Astrocyte (in vitro differentiated cells and primary cell): Measurements from ENCODE around the gene DMC1. TPM values are rescaled to one million over a fixed set of nuclear protein-coding genes. Genes with fewer than 3 reads are reported as not detected.

ENCODE experiments used
- DNase-seq: peaks from one replicate; pipeline ENCODE4 v3.0.0-alpha.2; 2010; ENCODE audit warnings: low read depth
- FAIRE-seq: peaks from 2 replicates; lab custom pipeline; 2011; peaks lifted over from hg19 to GRCh38; lab: Jason Lieb, UNC
- H2AFZ ChIP-seq: 2 replicates; pipeline ENCODE4 v1.6.0; 2012; ENCODE audit warnings: low read depth, low read length, inconsistent platforms
- H3K27ac ChIP-seq: 2 replicates; pipeline ENCODE4 v1.5.1; 2011; ENCODE audit warnings: low read depth, low read length, inconsistent platforms
- H3K27me3 ChIP-seq: 2 replicates; pipeline ENCODE4 v1.6.0; 2011; ENCODE audit warnings: low read length, inconsistent platforms; ENCODE audit not compliant: insufficient read depth
- H3K36me3 ChIP-seq: 2 replicates; pipeline ENCODE4 v1.5.1; 2011; ENCODE audit warnings: low read length, inconsistent platforms; ENCODE audit not compliant: insufficient read depth
- H3K4me1 ChIP-seq: 2 replicates; pipeline ENCODE4 v1.5.1; 2011; ENCODE audit warnings: low read length, inconsistent platforms; ENCODE audit not compliant: insufficient read depth
- H3K4me2 ChIP-seq: 2 replicates; pipeline ENCODE4 v1.6.0; 2012; ENCODE audit warnings: low read length, inconsistent platforms
- H3K4me3 ChIP-seq: 2 replicates; pipeline ENCODE4 v1.5.1; 2011; ENCODE audit warnings: low read depth, mild to moderate bottlenecking, low read length, inconsistent platforms; ENCODE audit not compliant: insufficient read depth
- H3K79me2 ChIP-seq: 2 replicates; pipeline ENCODE4 v1.6.0; 2012; ENCODE audit warnings: mild to moderate bottlenecking, low read length, inconsistent platforms; ENCODE audit not compliant: insufficient read depth
- H3K9ac ChIP-seq: 2 replicates; pipeline ENCODE4 v1.6.0; 2012; ENCODE audit warnings: mild to moderate bottlenecking, low read length, inconsistent platforms
- H3K9me3 ChIP-seq: 2 replicates; pipeline ENCODE4 v1.5.1; 2012; ENCODE audit warnings: low read depth, mild to moderate bottlenecking, low read length, inconsistent platforms; ENCODE audit not compliant: insufficient read depth
- H4K20me1 ChIP-seq: 2 replicates; pipeline ENCODE4 v1.6.0; 2012; ENCODE audit warnings: low read length, inconsistent platforms; ENCODE audit not compliant: insufficient read depth
- H3K27ac Mint-ChIP-seq: one replicate; pipeline ENCODE4 v1.8.0; 2021; ENCODE audit warnings: mild to moderate bottlenecking, mixed read lengths; ENCODE audit not compliant: unreplicated experiment
- H3K27me3 Mint-ChIP-seq: one replicate; pipeline ENCODE4 v1.8.0; 2021; ENCODE audit warnings: low read depth, mixed read lengths; ENCODE audit not compliant: unreplicated experiment
- H3K36me3 Mint-ChIP-seq: one replicate; pipeline ENCODE4 v1.8.0; 2021; ENCODE audit warnings: low read depth, mixed read lengths; ENCODE audit not compliant: unreplicated experiment
- H3K4me1 Mint-ChIP-seq: one replicate; pipeline ENCODE4 v1.8.0; 2021; ENCODE audit warnings: low read depth, mixed read lengths; ENCODE audit not compliant: unreplicated experiment
- H3K4me3 Mint-ChIP-seq: one replicate; pipeline ENCODE4 v1.8.0; 2021; ENCODE audit warnings: mild to moderate bottlenecking, moderate library complexity, mixed read lengths; ENCODE audit not compliant: unreplicated experiment
- H3K9me3 Mint-ChIP-seq: one replicate; pipeline ENCODE4 v1.8.0; 2021; ENCODE audit warnings: mild to moderate bottlenecking, mixed read lengths; ENCODE audit not compliant: unreplicated experiment
- CTCF ChIP-seq: IDR thresholded peaks from 2 replicates; pipeline ENCODE4 v1.5.1; 2011; ENCODE audit warnings: low read depth, mild to moderate bottlenecking, inconsistent platforms, low read length, moderate library complexity; ENCODE audit not compliant: insufficient read depth
- EZH2 ChIP-seq: IDR thresholded peaks from 2 replicates; pipeline ENCODE4 v1.6.1; 2012; ENCODE audit warnings: mild to moderate bottlenecking, low read length, inconsistent platforms; ENCODE audit not compliant: insufficient read depth
- total RNA-seq: library from RNA; stranded (reverse); gene quantifications from 2 replicates; pipeline ENCODE4 v1.2.1, GENCODE V29; 2021

The DMC1 gene
- total RNA-seq, 1 donor from 2014 or later, result 0.11 TPM

GRCh38 chr22:38554281-38554680 is 15.7 kb downstream of the DMC1 start:
- H4K20me1 ChIP-seq, result no peaks in the 10 kb centered on the region
- H2AFZ ChIP-seq, result no peak overlapping the region
- no peak overlapping the region for H3K4me2 ChIP-seq
- H3K79me2 ChIP-seq, result no peaks in the 10 kb centered on the region
- Mint-ChIP-seq H3K27ac (no peak overlapping the region), H3K27me3 (no peaks in the 10 kb centered on the region), H3K4me1 (no peaks in the 10 kb centered on the region), H3K9me3 (no peaks in the 10 kb centered on the region), H3K4me3 (no peak overlapping the region), H3K36me3 (no peaks in the 10 kb centered on the region)
- H3K9ac ChIP-seq, result no peak overlapping the region
- no peaks in the 10 kb centered on the region for H3K9me3 ChIP-seq
- H3K4me3 ChIP-seq, result no peak overlapping the region
- DNase-seq (peak; percentile 37), FAIRE-seq (no peak)
- no peaks in the 10 kb centered on the region for H3K4me1 ChIP-seq
- H3K36me3 ChIP-seq, result no peaks in the 10 kb centered on the region
- TF ChIP-seq CTCF (no peak), EZH2 (no peak)
- no peak overlapping the region for H3K27ac ChIP-seq
- H3K27me3 ChIP-seq, result no peaks in the 10 kb centered on the region

GRCh38 chr22:38549101-38549894 is 20.7 kb downstream of the DMC1 start:
- H3K4me2 ChIP-seq, result no peak overlapping the region
- Mint-ChIP-seq H3K36me3 (no peaks in the 10 kb centered on the region), H3K4me3 (no peak overlapping the region), H3K27ac (peak overlapping the region; percentile 20), H3K27me3 (no peaks in the 10 kb centered on the region), H3K9me3 (peaks cover under 1% of the 10 kb centered on the region), H3K4me1 (no peaks in the 10 kb centered on the region)
- no peak overlapping the region for H3K27ac ChIP-seq
- no peaks in the 10 kb centered on the region for H3K79me2 ChIP-seq
- DNase-seq, result no peak
- H3K36me3 ChIP-seq, result no peaks in the 10 kb centered on the region
- no peaks in the 10 kb centered on the region for H3K4me1 ChIP-seq
- H3K27me3 ChIP-seq, result no peaks in the 10 kb centered on the region
- H3K9ac ChIP-seq, result no peak overlapping the region
- H4K20me1 ChIP-seq, result no peaks in the 10 kb centered on the region
- H3K9me3 ChIP-seq, result no peaks in the 10 kb centered on the region
- H2AFZ ChIP-seq, result no peak overlapping the region
- TF ChIP-seq CTCF (no peak), EZH2 (no peak)
- FAIRE-seq, result no peak
- no peak overlapping the region for H3K4me3 ChIP-seq

GRCh38 chr22:38540701-38541100 is 29.3 kb downstream of the DMC1 start:
- H3K9me3 Mint-ChIP-seq, result peaks cover 13% of the 10 kb centered on the region
- Histone ChIP-seq H2AFZ (no peak overlapping the region), H3K4me3 (no peak overlapping the region), H3K36me3 (no peaks in the 10 kb centered on the region), H4K20me1 (no peaks in the 10 kb centered on the region), H3K9me3 (no peaks in the 10 kb centered on the region), H3K79me2 (no peaks in the 10 kb centered on the region), H3K27me3 (no peaks in the 10 kb centered on the region), H3K9ac (no peak overlapping the region), H3K4me2 (no peak overlapping the region), H3K4me1 (no peaks in the 10 kb centered on the region), H3K27ac (no peak overlapping the region)
- no peak overlapping the region for H3K27ac Mint-ChIP-seq
- DNase-seq (no peak), FAIRE-seq (no peak)
- H3K4me3 Mint-ChIP-seq, result no peak overlapping the region
- no peaks in the 10 kb centered on the region for H3K27me3 Mint-ChIP-seq
- TF ChIP-seq EZH2, result no peak
- TF ChIP-seq CTCF, result no peak
- no peaks in the 10 kb centered on the region for H3K36me3 Mint-ChIP-seq
- no peaks in the 10 kb centered on the region for H3K4me1 Mint-ChIP-seq
